SIG-M5 treated with dmso at 0.1 percent for 504 hours (cell line): ENCODE measurements around the gene TSTD2.
"Not testable (repeated sequence)": the region's sequence is repeated elsewhere in the genome, so short reads cannot be mapped to it uniquely, and the experiment has no call there.

Experiments used
- DNase-seq: peaks from one replicate; lab custom pipeline; 2025; ENCODE audit not compliant: unreplicated experiment; lab: John Stamatoyannopoulos, UW

The TSTD2 gene

DNA sequence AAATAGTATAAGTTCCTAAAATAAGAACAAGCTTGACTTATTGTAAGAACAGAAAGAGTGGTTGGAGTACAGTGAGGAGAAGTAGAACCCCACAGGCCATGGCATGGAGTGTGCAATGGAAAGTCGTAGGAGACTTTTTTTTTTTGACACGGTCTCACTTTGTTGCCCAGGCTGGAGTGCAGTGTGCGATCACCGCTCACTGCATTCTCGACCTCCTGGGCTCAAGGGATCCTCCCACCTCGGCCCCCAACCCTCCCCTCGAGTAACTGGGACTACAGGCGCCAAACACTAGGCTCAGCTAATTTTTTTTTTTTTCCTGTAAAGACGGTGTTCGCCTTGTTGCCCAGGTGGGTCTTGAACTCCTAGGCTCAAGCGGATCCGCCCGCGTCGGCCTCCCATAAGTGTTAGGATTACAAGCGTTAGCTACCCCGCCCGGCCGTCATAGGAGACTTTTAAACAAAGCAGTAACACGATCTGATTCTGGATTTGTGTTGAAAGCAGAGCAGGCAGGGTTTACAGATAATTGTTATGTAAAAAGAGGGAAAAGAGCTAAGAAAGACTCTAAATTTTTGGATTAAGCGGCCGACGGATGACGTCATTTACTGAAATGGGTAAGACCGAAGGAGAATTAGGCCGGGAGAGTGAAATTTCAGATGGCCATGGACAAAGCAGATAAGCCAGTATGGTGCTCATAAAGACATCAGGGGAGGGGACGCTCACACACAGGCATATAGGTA lies 752 bp downstream of the TSTD2 start:
- peak; percentile 74 for DNase-seq

DNA sequence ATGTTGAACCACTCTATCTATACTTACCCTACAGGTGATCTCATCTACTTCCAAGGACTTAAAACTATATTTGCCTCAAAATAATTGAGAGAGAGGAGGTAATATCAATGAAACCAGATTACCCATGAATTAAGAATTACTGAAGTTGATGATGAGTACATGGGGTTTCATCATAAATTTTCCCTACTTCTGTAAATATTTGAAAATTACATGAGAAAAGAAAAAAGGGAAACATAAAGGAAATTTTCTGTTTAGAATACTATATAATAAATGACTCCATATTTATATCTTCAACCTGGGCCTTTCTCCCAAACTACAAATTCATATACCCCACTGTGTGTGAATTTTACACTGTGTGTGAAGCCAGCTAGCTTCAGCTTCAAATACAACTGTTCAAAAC lies 2.6 kb downstream of the TSTD2 start:
- no peak for DNase-seq

DNA sequence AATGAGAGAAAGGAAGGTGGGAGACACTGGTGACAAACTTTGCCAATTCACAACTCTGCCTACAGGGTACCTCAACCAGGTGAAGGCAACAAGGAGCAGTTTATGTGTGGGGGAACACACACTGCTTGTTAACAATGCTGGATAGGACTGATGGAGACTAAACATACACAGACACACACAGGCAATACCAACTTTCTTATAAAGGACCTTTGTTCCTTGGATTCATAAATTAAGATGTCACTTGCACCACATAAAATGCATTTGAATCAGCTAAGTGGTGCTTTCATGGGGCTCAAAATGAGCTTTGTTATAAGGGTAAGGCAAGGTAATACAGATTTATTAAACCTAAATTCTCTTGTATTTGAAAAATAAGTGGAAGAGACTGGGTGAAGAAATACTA lies 4.0 kb downstream of the TSTD2 start:
- DNase-seq, result no peak

DNA sequence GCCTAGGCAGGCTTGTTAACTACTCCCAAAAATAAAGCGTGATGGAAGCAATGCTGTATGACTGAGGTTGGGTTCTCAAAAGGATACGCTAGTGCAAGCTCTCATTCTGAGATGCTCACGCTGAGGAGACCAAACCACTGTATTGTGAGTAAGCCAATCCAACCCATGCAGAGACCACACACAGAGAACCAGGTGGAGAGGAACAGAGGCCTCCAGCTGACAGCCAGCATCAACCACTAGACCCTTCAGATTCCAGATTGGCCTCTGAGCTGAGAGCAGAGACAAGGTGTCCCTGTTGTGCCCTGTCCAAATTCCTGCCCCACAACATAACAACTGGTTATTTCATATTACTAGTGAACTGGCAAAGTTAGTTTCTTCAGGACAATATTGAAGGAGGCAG lies 4.5 kb downstream of the TSTD2 start:
- DNase-seq, result no peak

DNA sequence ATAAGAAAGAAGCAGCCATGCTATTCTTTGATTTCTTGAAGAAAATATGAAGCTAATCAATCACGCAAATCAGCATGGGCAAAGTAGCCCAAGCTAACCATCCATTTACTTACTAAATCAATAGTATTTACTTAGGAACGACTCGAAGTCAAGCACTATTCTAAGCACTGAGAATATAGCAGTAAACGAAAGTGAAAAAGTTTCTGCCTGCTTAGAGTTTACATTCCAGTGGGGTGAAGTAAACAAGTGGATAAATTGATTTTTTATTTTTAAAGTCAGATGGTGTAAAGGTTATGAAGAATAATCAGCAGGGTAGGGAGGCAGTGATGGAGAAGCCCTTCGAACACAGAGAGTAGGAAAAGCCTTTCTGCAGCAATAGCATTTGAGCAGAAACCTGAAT lies 5.5 kb downstream of the TSTD2 start:
- DNase-seq, result no peak

DNA sequence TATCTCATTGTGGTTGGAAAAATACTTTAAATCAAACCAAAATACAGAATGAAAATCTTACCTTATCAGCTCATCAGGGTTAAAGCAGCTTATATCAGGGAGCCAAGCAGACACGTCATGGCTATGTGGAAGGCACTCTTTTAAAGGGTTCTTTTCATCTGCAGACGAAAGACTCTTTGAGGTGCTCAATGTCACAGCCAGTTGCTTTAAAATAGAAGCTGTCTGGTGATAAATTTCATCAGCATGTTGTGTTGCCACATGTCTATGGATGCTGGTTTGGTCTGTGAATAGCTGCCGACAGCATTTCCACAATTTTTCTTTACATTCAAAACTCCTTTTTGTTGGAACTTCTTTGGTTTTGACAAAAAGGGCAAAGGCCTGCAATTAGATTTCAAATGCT lies 7.5 kb downstream of the TSTD2 start:
- no peak for DNase-seq

DNA sequence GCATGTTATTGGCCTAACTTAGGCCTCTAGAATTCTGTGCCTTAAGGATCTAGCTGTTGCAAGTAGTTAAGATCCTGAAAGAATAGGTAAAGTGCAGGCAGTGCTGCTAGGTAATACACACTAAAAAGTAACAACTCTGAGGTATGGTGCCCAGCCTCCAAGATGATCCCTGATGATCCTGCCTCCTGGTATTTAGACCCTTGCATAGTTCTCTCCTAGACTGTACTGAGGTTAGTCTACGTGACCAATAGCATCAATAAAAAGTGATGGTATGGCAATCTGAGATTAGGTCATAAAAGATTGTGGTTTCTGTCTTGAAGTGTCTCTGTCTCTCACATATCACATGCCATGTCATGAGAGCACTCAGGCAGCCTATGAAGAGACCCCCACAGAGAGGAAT lies 9.2 kb downstream of the TSTD2 start:
- DNase-seq, result no peak

DNA sequence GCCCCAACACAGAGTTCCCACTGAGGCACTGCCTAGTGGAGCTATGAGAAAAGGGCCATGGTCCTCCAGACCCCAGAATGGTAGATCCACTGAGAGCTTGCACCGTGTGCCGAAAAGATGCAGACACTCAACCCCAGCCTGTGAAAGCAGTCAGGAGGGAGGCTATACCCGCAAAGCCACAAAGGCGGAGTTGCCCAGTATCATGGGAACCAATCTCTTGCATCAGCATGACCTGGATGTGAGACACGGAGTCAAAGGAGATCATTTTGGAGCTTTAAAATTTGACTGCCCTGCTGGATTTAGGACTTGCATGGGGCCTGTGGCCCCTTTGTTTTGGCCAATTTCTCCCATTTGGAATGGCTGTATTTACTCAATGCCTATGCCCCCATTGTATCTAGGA lies 10.7 kb downstream of the TSTD2 start:
- DNase-seq, result not testable (repeated sequence)

DNA sequence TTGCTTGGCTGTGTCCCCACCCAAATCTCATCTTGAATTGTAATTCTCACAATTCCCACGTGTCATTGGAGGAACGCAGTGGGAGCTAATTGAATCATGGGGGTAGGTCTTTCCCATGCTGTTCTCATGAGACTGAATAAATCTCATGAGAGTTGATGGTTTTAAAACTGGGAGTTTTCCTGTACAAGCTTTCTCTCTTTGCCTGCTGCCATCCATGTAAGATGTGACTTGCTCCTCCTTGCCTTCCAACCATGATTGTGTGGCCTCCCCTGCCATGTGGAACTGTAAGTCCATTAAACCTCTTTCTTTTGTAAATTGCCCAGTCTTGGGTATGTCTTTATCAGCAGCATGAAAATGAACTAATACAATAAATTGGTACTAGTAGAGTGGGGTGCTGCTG lies 13.1 kb downstream of the TSTD2 start:
- not testable (repeated sequence) for DNase-seq

DNA sequence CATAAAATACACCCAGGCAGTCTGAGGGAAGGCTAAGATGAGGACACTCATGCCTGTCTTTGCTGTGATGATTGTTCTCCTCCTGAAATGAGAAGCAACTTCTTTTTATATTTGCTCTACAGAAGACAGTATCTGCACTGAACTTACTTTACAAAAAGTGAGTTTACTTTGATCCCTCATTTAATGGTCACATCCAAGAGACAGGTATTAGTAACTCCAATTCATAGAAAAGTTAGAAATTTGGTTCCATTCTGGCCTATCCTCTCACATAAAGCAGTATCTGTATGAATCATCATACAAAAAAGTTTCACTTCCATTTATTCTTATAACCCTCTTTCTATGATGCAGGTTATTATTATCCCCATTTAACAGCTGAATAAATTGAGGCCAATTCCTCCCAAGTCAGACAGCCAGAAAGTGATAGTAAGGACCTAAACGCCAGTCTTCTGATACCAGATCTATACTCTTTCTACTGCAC lies 15.2 kb downstream of the TSTD2 start:
- DNase-seq, result no peak

DNA sequence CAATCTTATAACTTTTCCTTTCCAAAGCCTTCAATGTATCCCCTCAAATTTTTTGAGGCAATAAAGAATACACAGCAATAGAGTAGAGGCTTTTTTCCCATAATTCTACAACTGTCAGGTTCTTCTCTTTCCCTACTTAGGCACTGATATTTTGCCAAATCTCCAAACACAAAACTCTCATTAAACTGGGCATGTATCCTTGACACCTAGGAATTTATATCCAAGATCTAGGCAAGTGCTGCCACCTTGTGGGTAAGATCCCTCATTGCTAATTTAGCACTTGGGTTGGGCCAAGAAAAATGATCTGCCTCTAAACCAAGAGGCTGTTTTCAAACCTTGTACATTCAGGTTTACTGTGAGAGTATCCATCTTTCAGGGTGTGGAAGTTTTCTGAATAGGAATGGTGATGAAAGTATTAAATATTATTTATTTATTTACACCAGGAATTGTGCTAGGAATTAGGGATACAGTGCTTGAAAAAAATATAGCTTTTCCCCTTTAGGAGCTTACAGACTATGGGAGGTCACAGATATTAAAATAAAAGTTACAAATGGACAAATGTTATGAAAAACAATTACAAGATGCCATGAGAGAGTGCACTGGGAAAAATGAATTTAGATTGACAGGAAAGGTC lies 17.6 kb downstream of the TSTD2 start:
- peak; percentile 66 for DNase-seq

DNA sequence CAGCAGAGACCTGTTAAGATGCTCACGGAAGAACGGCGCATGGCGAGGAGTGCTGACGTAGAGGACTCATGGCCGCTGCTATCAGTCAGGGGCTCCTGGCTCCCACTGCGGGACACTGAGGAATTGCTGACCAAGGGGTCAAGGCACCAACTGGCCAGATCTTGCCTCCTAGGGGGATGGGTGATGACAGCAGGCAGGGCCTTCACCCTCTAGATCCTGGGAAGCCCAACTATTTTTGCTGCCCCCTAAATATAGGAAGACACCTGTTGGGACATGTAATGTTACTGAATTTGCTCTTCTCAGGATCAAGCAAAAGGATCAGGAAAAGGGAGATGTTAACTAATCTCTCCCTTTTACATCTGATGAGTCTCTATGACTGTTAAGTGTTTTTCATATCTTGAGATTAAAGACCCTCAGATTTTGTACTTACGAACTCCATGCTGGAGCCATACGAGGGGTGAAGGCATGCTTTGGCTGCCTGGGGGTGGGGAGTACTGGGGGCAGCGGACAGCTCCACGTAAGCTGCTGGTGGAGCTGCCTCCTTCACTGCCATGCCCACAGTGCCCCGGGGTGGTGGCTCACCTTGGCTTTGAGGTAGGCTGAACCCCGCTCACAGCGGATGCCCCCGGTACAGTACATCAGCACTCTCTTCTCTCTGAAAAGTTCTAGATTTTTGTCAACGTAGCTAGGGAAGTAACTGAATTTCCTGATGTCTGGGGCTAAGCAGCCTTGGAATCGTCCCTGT lies 28.1 kb downstream of the TSTD2 start:
- DNase-seq, result no peak

DNA sequence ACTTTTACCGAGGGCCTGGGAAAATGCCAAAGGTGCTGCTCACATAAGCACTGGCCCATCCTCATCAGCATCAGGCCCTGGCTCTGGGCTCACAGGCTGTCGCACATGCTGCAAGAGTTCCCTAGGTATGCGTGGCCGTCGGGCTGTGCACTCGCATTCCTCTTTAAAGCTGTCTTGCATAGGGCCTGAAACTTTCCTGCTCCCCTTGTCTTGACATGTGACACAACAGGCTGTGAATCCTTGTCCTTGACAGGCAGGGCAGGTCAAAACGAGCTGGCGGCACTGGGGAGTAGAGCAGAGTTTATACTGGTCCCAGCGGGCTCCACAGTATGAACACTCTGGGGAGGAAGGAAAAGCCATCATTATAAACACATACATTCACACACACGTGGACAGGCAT lies 30.7 kb downstream of the TSTD2 start:
- no peak for DNase-seq

DNA sequence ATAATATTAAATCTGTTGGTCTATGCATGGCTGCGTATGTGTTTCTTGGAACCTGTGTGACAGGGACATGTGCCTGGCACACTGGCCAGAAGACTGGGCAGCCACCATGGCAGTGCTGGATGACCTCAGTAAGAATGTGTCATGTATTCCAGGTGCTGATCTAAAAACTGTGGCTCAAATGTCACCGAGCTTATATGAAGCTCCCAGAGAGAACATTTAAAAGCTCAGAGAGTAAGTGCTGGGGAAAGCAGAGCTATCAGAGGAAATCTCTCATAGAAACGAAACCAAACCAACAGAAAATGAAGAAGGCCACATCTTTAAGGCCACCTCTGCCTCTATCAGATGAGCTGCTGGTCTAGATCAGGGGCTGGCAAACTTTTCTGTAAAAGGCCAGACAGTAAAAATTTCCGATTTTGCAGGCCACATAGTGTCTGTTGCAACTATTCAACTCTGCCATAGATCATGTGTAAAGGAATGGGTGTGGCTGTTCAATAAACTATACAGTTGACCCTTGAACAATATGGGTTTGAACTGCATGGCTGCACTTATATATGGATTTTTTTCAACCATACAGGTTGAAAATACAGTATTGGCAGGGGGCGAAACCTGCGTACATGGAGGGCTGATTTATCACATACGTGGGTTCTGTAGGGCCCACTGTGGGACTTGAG lies 31.8 kb downstream of the TSTD2 start:
- no peak for DNase-seq

DNA sequence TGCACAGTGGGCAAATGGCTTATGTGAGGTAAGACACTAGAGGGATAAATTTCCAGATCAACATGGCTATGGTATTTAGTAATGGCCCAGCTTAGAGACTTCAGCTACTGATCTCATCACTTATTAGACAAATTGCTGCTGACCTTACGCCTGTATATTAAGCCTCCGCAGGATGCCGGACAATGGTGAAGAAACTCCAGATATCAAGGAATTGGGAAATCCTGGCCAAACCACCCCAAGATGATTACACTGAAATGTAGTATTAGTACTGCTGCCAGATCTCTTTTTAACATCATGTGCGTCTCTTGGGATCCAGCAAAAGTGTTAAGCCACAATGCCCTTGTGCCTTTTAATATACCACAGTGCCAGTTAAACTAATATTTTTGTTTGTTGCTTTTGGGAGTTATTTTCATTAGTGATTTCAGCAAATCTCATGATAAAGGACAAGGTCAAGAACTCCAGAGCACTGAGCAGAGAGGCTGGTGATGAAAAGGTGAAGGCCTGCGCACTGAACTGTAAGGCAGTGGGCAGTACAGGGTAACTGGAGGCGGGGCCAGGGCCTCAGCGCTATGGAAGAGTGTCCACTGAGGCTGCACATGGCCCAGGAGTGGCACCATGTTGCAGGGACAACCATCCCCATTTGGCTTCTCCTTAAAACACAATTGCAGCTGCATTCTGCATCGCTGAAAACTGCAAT lies 32.5 kb downstream of the TSTD2 start:
- DNase-seq, result no peak

DNA sequence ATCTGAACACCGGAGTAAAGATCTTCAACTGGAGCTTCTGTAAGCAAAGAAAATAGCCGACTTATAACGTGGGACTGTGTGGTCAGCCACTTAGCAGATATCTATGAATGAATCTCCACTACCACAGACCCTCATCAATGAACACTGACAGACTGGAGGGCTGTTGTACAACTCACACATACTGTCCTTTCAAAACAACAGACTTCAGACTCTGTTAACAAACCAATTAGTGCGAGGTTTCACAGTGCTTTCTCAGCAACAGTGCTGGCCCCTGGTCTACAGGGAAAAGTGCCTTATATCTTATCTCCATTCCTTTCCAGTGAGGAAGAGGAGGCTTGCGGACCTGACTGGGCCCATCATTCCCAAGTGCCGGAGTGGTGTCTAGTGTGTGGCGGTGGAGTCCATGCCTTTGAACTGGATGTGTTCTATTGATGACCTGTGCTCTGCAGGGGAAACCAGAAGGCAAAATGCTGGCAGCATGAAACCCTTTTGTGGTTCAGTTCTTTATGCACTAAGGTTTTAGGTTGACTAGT lies 33.8 kb downstream of the TSTD2 start:
- DNase-seq, result no peak

DNA sequence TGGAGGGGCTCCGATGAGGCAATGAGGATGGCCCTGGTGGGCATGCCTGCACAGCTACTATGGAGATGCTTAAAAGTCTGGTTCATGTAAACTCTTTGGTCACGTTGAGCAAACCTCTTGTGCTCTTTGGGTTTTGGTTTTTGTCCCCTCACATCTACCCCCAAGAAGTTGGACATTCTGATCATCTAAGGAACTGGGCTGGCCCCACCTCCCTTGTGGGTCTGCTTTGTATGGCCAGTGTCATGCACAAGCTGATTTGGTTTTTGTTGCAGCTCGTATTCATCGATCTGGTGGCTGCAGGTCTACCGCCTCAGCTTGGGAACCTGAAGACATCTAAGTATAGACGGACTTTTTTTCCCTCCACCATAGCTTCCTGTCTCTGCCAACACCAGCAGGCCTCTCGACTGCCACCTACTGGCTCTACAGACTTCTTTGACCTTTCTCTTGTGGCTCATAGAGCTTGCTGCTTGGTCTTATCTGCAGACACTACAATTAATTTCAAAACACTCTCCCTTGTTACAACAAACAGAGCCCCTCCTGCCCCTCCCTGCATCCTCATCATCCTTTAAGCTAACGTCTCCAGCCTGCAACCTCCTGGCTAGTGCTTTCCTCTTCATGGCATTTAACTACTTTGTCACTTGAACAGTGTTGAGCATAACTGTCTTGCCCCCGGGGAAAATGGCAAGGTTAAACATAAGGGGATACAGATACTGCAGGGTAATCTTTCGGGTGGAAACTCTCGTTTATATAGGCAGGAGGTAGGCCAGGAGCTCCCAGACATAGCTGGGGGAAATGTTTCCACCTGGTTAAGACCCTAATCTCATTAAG lies 34.5 kb downstream of the TSTD2 start:
- peak; percentile 82 for DNase-seq

DNA sequence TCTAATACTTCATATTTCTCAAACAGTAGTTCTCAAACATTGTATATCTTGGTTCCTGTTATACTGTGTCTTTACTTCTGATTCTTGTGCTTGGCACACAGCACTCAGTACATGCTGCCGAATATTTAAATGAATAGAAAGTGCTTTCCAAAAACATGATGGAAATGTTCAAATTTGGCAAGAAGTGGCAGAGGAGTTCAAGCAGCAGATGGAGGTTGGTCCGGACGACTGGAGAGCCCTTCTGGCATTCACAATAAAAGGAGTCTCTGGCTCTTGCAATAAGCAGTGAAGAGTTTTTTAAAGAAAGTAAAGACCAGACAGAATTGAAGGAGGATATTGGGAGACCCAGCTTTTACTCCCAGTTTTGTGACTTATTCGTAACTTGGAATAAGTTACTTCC lies 36.3 kb downstream of the TSTD2 start:
- no peak for DNase-seq

DNA sequence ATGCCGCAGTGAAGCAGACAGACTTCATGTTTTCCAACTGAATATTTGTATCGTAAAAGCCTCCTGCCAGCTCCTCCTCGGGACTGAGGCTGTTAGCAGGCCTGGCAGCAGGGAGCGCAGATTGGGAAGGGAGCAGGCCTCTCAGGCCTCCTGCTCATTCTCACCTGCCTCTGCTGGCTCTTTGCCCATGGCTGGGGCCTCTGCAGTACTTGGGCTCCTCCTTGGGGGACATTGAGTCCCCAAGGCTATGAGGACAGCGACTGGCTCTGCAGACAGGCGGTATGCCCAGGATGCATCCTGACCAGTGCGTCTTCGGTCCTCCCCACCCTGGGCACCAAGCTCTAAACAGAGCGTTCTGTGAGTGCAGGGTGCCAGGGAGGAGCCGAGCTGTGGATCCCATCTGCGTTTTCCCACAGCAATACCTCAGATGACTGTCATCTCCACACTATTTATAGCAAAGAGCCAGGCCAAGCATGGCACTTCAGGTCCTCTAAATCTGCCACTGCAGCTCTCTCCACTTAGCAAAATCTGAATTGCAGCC lies 38.7 kb downstream of the TSTD2 start:
- DNase-seq, result no peak

DNA sequence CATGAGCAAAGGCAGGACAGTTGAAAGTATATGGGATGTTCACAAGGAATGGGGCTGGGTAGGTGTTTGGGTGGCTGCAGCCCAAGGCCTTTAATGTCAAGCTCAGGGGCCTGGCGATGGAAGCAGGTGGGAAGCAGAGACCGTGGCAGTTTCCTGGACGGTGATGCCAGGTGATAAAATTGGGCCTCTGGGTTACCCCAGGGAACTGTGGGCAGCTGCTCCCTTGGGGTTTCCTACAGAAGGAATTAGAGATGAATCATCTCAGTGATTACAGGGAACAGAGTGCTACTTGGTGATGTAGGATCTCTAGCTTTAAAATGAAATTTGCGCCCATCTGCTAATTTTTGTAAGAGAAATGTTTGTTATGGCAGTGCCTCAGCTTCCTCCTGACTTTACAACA lies 39.2 kb downstream of the TSTD2 start:
- no peak for DNase-seq
